MM.1S (cell line): ENCODE measurements around the gene ZBTB38.

Source experiments
- CTCF ChIP-seq: fragments of 300-600 bp; sonication (generic); IDR thresholded peaks from 2 replicates; pipeline ENCODE4 v1.5.1; 2016; ENCODE audit warnings: antibody characterized with exemption, low read length, mixed read lengths
- EZH2 ChIP-seq: fragments of 300-600 bp; sonication (generic); optimal IDR thresholded peaks from 2 replicates; pipeline ENCODE3; 2017; ENCODE audit warnings: low read depth, mild to moderate bottlenecking, antibody characterized with exemption, low read length, mixed read lengths
- EZH2phosphoT487 ChIP-seq: fragments of 300-600 bp; sonication (generic); IDR thresholded peaks from 2 replicates; pipeline ENCODE4 v1.6.1; 2018; ENCODE audit warnings: antibody characterized with exemption, low read length

GRCh38 chr3:141392416-141392815, 24.1 kb downstream of the ZBTB38 start:
- TF ChIP-seq EZH2 = no peak
- no peak for TF ChIP-seq CTCF
- TF ChIP-seq EZH2phosphoT487 = no peak
